NCI-H69 (cell line): ENCODE data around the gene TMEM171.
A peak's percentile ranks its signal among the peaks of the same experiment; 100 is the strongest.

Experiments
- DNase-seq: peaks from one replicate; lab custom pipeline; 2025; lab: John Stamatoyannopoulos, UW

The TMEM171 gene

DNA sequence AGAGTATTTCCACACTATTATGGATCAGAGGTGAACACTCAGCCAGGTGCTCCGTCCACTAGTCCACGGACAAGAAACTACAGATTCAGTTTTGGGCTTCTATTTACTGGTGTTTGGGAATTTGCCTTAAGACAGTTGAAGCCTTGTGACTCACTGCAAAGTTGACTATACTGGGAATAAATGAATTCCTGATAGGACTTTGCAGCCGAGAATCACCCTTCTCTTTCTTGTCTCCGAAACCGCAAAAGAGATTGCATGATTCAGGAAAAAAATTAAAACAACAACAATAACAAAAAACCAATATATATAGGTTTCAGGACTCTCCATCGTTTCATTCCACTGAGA lies 716 bp downstream of the TMEM171 start:
- DNase-seq, result no peak

DNA sequence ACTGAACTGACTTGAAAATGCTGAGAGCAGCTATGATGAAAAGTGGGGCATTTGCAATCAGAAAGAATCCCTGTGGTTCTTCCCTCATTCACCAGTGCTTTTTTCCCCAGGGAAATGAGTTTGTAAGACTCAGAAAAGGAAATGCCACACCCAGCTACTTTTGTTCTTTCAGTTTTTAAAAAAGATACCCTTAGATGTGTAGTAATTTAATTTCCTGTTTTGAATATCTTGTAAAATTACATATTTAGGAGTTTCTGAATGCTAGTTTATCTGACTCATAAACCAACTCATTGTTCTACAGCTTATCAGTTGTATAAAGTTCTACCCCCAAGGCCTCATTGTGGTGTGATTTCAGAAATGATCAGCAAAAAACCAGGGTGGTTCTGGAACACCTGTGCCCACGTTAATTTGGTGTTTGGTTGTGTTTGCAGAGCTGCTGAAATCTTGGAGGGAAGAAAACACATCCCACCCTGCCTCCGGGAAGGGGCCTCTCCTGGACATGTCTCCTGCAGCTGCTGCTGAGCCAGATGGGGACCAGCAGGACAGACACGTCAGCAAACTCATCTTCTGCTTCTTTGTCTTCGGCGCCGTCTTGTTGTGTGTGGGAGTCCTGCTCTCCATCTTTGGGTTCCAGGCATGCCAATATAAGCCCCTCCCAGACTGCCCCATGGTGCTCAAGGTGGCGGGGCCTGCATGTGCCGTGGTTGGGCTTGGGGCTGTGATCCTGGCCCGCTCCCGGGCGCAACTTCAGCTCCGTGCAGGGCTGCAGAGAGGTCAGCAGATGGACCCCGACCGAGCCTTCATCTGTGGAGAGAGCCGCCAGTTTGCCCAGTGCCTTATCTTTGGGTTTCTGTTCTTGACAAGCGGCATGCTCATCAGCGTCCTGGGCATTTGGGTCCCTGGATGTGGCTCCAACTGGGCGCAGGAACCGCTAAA lies 2.8 kb downstream of the TMEM171 start:
- peak; percentile 62 for DNase-seq

DNA sequence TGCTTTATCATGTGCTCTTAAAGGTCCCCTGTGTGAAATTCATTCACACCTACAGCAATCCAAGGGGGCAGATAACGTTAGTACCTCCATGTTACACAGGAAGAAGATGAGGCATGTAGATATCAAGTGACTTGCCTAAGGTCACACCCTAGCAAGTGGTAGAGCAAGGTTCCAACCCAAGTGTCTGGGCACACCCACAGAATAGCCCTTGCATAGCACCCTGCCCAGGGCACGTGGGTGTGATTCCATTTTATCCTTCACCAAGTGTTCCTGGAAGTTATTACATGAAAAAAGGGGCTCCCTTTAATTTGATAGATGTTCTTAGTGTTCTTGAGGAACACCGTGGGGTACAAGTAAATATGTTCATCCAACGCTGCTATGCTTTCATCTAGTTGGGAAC lies 4.9 kb downstream of the TMEM171 start:
- DNase-seq, result no peak

DNA sequence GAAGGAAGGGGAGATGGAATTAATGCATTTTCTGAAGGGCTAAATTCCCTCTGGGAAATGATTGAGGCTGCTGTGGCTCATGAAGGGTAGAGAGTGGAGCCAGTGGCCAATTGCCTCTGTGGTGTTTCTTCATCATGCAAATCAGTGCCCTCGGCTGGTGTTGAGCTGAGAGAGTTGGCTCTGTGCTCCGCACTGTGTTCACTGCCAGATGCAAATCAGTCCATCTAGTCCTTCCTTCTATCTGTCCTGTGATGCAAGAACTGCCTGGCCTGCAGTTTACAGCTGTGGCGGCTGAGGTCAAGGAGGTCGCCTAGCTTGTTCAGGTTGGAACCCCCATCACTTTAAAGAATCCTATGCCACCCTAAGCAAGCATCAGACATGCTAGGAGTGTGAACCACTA lies 6.0 kb downstream of the TMEM171 start:
- DNase-seq, result no peak

DNA sequence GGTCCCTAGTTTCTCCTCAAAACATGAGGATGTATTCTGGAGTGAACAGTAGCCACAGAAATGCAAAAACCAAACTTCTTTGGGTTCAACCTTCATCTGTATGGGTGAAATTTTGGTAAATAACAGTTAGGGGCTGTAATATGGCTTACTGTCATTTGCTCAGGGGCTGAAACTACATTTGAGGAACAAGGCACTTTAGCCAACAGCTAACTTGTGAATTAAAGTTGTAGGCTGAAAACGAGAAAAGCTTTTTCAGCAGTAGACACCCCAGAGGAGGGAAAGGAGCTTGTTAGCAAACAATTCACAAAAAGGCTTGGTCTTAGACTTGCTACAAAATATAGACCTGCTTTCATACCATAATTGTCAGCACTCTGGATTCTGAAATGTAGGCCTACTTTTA lies 6.6 kb downstream of the TMEM171 start:
- DNase-seq, result no peak

DNA sequence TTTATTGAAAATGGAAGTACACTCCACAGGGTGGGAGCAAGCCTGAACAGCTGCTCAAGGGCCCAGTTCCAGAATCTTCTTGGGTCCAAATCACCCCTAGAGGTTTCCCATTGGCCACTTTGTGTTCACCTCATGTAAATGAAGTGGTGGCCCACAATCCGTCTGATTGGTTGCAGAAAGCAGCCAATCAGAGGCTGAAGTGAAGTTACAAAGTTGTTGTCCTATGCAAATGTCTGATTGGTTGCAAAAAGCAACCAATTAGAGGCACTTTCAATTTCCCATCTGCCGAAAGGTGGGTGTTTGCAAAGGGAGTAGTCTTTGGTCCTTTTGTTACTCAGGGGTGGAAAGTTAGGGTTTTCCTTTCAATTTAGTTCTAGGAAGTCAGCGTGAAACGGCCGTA lies 8.8 kb downstream of the TMEM171 start:
- no peak for DNase-seq

DNA sequence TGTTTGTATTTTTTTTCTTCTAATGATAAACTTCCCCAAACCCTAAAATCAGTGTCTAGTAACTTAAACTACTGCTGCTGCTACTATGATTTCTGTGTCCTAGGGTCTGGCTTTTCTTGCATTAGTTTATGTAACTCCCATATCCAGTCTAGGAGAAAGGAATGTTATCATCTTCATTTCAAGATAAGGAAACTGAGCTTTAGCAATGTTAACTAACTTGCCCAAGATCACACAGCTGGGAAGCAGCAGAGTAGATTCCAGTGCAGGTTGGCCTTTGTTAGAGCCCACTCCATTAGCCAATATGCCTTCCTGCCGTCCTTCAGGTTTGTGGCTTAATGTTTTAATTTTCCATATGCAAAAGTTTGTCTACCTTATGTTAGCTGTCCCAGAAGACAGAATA lies 10.4 kb downstream of the TMEM171 start:
- DNase-seq, result no peak

DNA sequence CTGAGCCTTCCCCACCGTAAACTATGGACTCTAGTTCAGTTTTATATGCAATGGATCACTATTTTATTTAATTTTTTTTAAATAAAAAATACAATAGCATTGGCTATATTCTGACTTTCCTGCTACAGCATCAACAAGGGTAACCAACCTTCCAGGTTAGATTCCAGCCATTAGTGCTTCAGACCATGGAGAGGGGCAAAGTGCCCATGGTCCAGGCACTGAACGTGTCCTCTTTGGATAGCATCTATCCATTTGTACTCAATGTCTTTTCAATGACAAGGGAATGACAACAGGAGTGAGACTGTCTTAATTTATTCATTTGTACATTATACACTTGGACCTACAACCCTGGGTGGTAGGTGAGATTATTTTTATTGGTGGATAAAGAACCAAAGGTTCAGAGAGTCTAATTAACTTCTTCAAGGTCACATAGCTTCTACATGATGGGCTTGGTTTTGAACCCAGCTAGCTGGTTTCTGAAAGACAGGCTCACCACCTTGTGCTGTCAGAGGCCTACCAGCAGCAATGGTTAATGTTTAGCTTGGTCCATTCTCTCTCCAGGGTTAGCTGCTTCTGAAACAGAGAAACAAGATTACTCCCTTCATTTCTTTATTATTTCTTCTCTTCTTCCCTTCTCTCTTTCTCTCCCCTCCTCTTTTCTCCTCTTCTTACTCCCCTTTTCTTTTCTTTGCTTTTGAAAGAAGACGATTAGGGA lies 11.5 kb downstream of the TMEM171 start:
- DNase-seq, result no peak

DNA sequence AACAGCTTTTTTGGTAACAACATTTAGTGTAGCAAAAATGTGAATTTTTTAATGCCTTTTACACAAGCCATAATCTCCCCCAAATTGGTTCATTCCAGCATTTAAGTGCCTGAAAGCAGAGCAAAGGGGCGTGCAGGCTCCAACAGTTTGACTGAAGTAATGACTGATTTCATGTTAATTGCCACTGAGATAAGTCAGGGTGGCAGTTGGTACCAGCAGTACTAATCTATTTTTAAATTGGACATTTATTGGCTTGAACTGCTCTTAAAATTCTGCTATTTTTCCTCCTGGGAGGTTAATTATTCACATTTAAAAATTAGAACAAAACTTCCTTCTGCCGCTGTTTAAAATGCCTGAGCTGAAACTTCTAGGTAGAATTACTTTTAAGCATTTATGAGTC lies 12.4 kb downstream of the TMEM171 start:
- no peak for DNase-seq

DNA sequence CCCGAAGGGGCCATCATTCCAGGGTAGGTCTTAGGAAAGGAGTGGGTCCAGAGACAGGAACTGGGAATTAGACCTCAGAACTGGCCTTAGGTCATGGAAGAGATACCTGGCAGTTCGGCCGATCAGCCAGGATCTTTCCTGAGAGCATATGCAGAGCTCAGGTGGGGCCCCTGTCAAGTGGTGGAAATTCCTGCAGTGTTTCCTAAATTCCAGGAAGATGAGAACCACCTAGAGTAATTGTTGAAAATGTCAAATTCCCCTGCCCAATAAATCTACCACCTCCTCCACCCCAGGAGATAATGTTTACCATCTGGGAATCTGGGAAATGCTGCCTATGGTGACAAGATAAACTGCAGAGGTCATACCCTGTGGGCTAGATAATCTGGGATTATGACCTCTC lies 14.6 kb downstream of the TMEM171 start:
- no peak for DNase-seq

DNA sequence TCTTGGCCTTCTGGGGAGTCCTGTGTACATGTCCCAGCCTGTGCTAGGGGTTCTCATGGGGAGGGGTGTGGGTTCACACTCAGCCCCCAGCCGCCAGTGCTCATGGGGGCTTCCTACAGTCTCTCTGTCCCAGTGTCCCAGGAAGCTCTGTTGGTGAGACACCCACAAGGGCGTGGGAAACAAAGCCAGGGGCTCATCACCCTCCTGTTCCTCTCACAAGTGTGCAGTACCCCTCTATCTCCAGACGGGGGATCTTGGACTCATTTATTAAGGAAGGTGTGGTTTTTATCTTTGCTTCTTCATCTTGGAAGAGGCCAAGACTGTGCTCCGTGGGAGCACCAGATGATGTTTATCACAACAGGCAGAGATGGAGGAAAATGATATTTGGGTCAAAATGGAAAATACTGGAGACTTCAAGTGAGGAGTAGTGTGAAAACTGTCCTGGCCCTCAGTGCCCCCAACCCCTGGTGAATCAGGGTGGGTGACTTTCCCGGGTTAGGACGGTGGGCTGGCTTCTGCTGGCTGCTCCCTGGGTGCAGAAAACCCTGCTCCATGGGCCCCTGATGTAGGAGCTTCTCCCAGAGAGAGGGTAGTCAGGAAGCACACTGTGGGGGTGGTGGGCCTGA lies 15.2 kb downstream of the TMEM171 start:
- DNase-seq, result peak; percentile 62

DNA sequence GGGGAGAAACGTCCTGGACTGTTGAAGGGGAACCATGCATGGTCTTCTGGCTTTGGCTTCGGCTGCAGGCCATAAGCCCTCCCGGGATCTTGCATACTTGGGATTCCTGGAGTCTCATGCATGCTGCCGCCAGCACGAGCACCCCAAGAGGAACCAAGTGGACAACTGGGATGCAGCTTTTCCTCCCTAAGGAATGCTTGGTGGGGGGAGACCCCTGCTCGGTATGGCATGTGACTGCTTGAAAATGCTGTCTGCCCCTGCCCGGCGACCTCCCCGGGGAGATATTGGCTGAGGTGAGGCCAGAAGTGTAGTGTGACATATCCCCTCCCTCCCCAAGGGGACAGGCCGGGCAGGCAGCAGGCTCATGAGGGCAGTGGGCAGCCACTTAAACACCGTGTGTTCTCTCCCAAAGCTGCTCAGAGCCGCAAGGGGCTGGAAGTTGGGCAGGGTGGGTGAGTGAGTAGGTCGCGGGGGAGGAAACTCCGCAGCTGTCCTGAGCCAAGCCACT lies 15.7 kb downstream of the TMEM171 start:
- DNase-seq, result no peak

DNA sequence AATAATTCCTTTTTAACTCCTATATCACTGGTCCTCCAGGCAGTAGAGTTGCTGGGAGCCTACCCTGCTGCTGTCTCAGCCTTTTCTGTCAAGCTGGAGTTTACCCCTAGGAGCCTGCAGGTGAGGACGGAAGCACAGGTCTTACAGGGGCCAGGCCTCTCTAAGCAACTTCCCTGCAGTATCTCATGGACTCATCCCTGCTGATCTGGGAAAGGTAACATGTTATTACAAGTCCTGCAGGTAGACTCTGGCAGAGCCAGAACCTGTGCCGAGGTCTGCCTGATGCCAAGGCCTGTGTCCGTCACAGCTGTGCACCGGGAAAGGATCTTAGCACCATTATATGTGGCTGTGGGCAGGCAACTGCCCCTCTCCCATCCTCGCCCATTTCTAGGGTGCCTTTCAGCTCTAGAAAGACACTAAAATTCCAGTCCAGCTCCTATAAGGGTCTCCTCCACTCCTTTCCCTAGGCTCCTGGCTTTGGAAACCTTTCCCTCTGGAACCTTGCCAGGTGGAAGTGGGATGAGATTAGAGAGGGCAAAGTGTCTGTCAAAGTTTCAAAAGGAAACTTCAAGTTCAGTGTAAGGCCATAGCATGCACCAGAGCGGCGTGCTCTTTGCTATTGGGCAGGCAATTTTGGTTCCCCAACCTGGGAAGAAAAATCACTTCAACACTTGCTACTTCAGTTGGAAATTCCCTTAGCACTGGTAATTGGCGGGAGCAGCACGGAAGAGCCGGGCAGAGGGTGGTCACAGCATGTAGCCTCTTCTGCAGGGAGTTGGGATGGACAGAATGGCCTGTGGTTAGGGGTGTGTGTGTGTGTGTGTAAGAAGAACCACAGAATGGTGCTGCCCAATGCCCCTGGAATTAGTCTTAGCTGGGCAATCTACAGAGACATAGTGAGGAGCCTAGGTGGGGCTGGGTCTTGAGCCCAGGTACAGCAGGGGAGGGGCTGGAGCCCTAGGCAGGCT lies 17.5 kb downstream of the TMEM171 start:
- peak; percentile 22 for DNase-seq

DNA sequence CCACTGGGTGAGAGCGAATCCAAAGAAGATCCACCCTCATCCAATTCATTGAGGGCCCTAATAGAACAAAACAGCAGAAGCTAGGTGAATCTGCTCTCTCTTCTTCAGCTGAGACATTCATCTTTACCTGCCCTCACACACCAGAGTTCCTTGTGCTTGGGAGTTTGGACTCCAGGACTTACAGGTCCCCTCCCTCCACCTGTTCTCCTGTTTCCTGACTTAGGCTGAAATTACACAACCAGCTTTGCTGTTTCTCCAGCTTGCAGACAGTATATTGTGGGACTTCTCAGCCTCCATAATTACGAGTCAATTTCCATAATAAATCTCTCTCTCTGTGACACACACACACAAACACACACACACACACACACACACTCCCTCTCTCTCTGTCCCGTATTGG lies 19.1 kb downstream of the TMEM171 start:
- peak; percentile 54 for DNase-seq

DNA sequence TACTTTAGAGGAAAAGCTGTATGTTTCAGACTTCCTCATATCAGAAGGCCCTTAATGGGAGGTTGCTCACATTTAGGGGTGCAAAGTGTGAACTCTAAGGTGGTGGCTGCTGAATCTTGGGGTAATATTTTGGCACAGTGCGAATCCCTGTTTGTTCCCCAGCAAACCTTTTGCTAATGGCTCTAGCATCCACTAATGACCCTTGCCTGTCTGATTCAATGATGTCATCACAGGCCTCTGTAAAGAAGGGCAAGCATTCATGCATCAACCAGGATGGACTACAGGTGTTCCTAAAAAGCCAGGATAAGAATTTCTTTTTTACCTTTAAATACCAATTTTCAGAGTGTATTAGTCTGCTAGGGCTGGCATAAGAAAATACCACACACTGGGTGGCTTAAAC lies 20.4 kb downstream of the TMEM171 start:
- DNase-seq, result no peak

DNA sequence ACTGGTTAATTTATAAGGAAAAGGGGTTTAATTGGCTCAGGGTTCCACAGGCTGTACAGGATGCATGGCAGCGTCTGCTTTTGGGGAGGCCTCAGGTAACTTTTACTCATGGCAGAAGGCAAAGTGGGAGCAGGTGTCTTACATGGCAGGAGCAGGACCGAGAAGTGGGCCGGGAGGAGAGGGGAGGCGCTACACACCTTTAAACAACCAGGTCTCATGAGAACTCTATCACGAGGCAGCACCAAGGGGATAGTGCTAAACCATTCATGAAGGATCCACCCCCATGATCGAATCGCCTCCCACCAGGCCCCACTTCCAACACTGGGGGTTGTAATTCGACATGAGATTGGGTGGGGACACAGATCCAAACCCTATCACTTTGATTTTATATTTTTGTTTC lies 21.7 kb downstream of the TMEM171 start:
- DNase-seq, result no peak

DNA sequence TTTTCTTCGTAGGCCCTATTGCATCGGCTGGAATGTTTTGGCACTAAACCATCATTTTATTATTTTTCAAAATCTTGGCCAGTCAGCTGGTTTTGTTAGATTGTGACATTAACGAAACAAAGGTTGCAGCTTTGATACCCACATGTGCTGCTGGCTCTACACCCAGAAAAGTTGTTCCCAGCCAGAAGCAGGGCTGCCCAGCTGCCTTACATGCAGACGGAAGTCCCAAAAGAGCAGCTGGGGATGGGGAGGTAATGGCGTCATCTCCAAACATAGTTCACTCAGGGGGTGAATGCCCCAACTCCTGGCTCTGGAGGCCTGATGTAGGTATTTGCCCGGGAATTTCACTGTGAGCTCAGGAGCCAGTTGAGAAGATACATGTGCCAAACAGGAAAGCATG lies 23.3 kb downstream of the TMEM171 start:
- no peak for DNase-seq

DNA sequence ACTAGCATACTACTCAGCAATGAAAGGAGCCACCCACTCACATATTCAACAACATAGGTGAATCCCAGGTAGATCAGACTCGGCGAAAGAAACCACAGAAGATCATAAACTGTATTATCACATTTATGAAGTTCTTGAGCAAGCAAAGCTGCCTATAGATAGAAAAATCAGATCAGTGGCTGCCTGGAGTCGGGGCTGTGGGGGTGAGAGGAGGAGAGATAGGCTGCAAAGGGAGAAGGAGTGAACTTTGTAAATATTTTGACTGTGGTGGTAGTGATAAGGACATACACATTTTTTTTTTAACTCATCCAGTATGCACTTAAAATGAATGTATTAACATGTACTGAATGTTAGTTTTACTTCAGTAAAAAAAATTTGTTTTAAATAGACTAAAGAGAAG lies 29.2 kb downstream of the TMEM171 start:
- no peak for DNase-seq

DNA sequence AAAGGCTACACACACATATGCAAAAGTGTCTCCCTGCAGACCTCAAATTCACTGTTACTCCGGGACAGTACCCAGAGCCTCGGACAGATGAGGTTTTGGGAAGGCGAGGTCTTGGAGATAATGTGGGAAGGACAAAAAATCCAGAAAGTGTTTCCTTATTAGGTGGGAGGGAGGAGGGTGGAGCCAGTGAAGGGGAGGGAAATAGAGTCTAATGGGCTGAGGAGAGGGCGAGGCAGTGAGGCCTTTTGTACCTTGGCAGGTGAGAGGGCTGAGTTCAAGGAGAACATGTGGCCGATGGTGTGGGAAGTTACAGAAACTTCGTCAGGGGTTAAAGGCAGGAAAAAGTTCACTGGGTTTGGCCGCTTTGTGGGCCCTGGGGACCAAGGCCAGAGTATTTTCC lies 30.5 kb downstream of the TMEM171 start:
- DNase-seq, result no peak

DNA sequence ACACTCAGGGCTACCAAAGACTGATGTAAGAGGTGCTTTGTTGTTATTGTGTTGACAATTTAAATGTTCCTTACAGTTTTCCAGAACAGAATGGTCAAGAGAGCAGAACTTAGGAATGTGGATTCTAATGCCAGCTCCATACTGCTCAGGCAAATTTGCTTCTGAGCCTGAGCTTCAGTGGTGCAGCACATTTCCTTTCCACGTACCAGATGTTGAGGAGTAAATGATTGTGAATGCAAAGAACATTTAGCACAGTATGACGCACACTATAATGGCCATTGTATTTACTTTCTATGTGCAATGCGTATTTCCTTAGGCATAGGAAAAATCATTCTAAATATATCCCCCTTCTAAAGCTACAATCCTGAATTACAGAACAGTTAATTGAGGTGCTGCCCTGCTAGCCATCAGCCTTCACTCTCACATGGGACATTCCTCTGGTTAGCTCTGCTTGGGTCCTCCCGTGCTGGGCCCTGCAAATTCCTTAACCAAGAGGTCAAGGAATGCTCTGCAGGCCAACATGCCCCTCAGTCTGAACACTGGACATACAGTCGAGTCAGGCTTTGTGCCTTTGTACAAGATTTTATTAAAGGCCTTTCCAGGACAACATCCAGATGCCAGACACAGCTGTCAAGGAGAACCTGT lies 31.5 kb downstream of the TMEM171 start:
- DNase-seq, result peak; percentile 72
